GM12878 (cell line): ENCODE results near the gene PPP2R5C. TPM values are rescaled to one million over a fixed set of nuclear protein-coding genes. Genes with fewer than 3 reads are reported as not detected.

Source experiments
- CHD4 ChIP-seq: fragments of 200-600 bp; sonication (generic); IDR thresholded peaks from 2 replicates; pipeline ENCODE4 v1.6.1; 2016; ENCODE audit warnings: mild to moderate bottlenecking
- EED ChIP-seq: sonication (generic); IDR thresholded peaks from 2 replicates; pipeline ENCODE4 v1.6.1; 2016; ENCODE audit warnings: antibody characterized with exemption, low read depth
- EGR1 ChIP-seq, 2 experiments: IDR thresholded peaks; 1 replicate in 1 of 2; 2 replicates in 1 of 2; pipeline ENCODE4 v1.6.1; 2011 to 2012; ENCODE audit warnings: low read depth in 2 of 2, low read length in 2 of 2, borderline replicate concordance in 1 of 2, mild to moderate bottlenecking in 1 of 2, moderate library complexity in 1 of 2
- HDAC2 ChIP-seq: fragments of 200-600 bp; sonication (generic); IDR thresholded peaks from 2 replicates; pipeline ENCODE4 v1.6.1; 2017
- LARP7 ChIP-seq: fragments of 450-650 bp; IDR thresholded peaks from 2 replicates; pipeline ENCODE4 v1.6.1; 2017; ENCODE audit warnings: mild to moderate bottlenecking
- MEF2A ChIP-seq: IDR thresholded peaks from 2 replicates; pipeline ENCODE4 v1.6.1; 2011; ENCODE audit warnings: low read depth, mild to moderate bottlenecking, low read length, moderate library complexity; ENCODE audit not compliant: insufficient read depth
- MEF2B ChIP-seq: fragments of 450-650 bp; IDR thresholded peaks from 2 replicates; pipeline ENCODE4 v1.6.1; 2018; ENCODE audit warnings: mild to moderate bottlenecking, moderate library complexity; ENCODE audit not compliant: partially characterized antibody, poor library complexity, severe bottlenecking
- MTA2 ChIP-seq: fragments of 450-650 bp; IDR thresholded peaks from 2 replicates; pipeline ENCODE4 v1.6.1; 2016; ENCODE audit warnings: low read depth, mild to moderate bottlenecking, moderate library complexity
- MTA3 ChIP-seq: IDR thresholded peaks from 2 replicates; pipeline ENCODE4 v1.6.1; 2012; ENCODE audit warnings: low read length, inconsistent platforms, borderline replicate concordance
- NBN ChIP-seq: fragments of 450-650 bp; IDR thresholded peaks from 2 replicates; pipeline ENCODE4 v1.6.1; 2016
- NKRF ChIP-seq: fragments of 450-650 bp; conservative IDR thresholded peaks from 2 replicates; pipeline ENCODE4 v1.6.1; 2017; ENCODE audit warnings: mild to moderate bottlenecking, moderate library complexity
- RAD51 ChIP-seq: fragments of 450-650 bp; IDR thresholded peaks from 2 replicates; pipeline ENCODE4 v1.6.1; 2016; ENCODE audit warnings: moderate library complexity, mild to moderate bottlenecking, inconsistent platforms
- RELB ChIP-seq: fragments of 450-650 bp; IDR thresholded peaks from 2 replicates; pipeline ENCODE4 v1.6.1; 2017; ENCODE audit warnings: low read depth, mild to moderate bottlenecking, moderate library complexity
- RFX5 ChIP-seq: IDR thresholded peaks from 2 replicates; pipeline ENCODE4 v1.6.1; 2011; ENCODE audit warnings: low read depth, low read length, improper control_type of control experiment
- RUNX3 ChIP-seq: IDR thresholded peaks from 2 replicates; pipeline ENCODE4 v1.6.1; 2012; ENCODE audit warnings: low read length, inconsistent platforms
- SMARCA5 ChIP-seq: fragments of 450-650 bp; IDR thresholded peaks from 2 replicates; pipeline ENCODE4 v1.6.1; 2017; ENCODE audit warnings: mild to moderate bottlenecking
- SPI1 ChIP-seq: IDR thresholded peaks from 2 replicates; pipeline ENCODE4 v1.6.1; 2011; ENCODE audit warnings: low read depth, mild to moderate bottlenecking, low read length, moderate library complexity, borderline replicate concordance; ENCODE audit not compliant: insufficient read depth
- STAT1 ChIP-seq: fragments of 450-650 bp; conservative IDR thresholded peaks from 2 replicates; pipeline ENCODE4 v1.6.1; 2014; ENCODE audit warnings: antibody characterized with exemption, mild to moderate bottlenecking
- STAT3 ChIP-seq: IDR thresholded peaks from 2 replicates; pipeline ENCODE4 v1.6.1; 2011; ENCODE audit warnings: low read depth, low read length, improper control_type of control experiment
- TBL1XR1 ChIP-seq: IDR thresholded peaks from 2 replicates; pipeline ENCODE4 v1.6.1; 2012; ENCODE audit warnings: low read depth, low read length, improper control_type of control experiment
- polyA plus RNA-seq, 11 experiments: library from polyadenylated mRNA; depleted of rRNA in 4 of 11; unstranded in 6 of 11; stranded (reverse) in 5 of 11; fragments of >200 nt; fragmentation: Nextera tagmentation in 4 of 11; fragmentation: Illumina TruSeq in 1 of 11; extraction: Ambion mirVana in 4 of 11; extraction: Trizol in 1 of 11; gene quantifications; 1 replicate in 1 of 11; 2 replicates in 10 of 11; pipeline versions ENCODE4 v1.2.1 to v1.2.3, GENCODE V29; 2011 to 2016; ENCODE audit warnings: inconsistent platforms in 2 of 11, missing spikeins in 2 of 11, low read depth in 1 of 11
- total RNA-seq, 4 experiments: library from RNA; depleted of rRNA in 3 of 4; stranded (reverse); fragments of >200 nt in 3 of 4; fragmentation: Illumina TruSeq in 1 of 4; extraction: Trizol in 1 of 4; gene quantifications; 2 replicates each; pipeline versions ENCODE4 v1.2.1 to v1.2.3, GENCODE V29; 2013 to 2021
- TF ChIP-seq, protein P1 (sequence below): fragments of 450-650 bp; formaldehyde crosslinking; IDR thresholded peaks from 2 replicates; pipeline ENCODE4 v1.4.0; 2020; ENCODE audit warnings: mild to moderate bottlenecking, moderate library complexity
- TF ChIP-seq, protein P2 (sequence below): IDR thresholded peaks from 2 replicates; pipeline ENCODE4 v1.6.1; 2011; ENCODE audit warnings: low read depth, mild to moderate bottlenecking, low read length, moderate library complexity, borderline replicate concordance; ENCODE audit errors: extremely low read depth
- TF ChIP-seq, protein P3 (sequence below): fragments of 450-650 bp; IDR thresholded peaks from 2 replicates; pipeline ENCODE4 v1.6.1; 2017; ENCODE audit warnings: borderline replicate concordance

The PPP2R5C gene
- total and polyA plus RNA-seq, 10 of the 15 experiments (the other 5 are each of a cell fraction or from before 2014, with no cell fraction given): 106 to 199 (median 144) TPM

DNA sequence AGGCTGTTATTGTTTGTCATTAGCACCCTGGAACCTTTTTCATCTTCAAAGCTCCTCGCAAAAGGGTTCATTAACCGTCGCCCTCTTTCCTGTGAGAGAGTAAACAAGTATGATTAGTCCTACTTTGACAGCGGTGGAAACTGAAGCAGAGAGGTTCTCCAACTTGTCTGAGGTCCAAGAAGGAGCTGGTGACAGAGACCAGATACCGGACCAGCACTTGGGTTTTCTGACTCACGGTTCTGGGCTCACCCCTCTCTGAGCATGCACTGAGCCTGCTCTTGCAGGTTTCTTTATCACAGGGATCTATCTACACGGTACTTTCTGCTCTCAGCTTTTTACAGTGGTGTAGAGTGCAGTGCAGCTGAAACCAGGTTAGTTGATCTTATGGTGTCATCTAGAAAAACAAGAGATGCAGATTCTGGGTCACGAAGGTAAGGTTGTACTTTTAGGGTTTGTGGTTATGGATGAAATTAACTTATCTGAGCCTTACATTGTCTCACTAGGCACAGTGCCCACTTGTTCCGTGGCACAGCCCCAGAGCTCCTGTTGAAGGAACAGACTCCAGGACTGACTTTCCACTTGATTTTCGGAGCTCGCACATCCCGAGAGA lies 62.1 kb downstream of the PPP2R5C start (continued):
- TF ChIP-seq NKRF: no peak; the same call in 1 of the 2 replicates
- peak; percentile 59; the same call in 1 of the 2 replicates for TF ChIP-seq SMARCA5
- no peak for TF ChIP-seq STAT3
- TF ChIP-seq SPI1: no peak
- TF ChIP-seq, protein P1, sequence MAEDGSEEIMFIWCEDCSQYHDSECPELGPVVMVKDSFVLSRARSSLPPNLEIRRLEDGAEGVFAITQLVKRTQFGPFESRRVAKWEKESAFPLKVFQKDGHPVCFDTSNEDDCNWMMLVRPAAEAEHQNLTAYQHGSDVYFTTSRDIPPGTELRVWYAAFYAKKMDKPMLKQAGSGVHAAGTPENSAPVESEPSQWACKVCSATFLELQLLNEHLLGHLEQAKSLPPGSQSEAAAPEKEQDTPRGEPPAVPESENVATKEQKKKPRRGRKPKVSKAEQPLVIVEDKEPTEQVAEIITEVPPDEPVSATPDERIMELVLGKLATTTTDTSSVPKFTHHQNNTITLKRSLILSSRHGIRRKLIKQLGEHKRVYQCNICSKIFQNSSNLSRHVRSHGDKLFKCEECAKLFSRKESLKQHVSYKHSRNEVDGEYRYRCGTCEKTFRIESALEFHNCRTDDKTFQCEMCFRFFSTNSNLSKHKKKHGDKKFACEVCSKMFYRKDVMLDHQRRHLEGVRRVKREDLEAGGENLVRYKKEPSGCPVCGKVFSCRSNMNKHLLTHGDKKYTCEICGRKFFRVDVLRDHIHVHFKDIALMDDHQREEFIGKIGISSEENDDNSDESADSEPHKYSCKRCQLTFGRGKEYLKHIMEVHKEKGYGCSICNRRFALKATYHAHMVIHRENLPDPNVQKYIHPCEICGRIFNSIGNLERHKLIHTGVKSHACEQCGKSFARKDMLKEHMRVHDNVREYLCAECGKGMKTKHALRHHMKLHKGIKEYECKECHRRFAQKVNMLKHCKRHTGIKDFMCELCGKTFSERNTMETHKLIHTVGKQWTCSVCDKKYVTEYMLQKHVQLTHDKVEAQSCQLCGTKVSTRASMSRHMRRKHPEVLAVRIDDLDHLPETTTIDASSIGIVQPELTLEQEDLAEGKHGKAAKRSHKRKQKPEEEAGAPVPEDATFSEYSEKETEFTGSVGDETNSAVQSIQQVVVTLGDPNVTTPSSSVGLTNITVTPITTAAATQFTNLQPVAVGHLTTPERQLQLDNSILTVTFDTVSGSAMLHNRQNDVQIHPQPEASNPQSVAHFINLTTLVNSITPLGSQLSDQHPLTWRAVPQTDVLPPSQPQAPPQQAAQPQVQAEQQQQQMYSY (CRISPR knock-in tag): no peak
- TF ChIP-seq RAD51: no peak
- peak; percentile 84 for TF ChIP-seq RUNX3
- no peak for TF ChIP-seq TBL1XR1
- TF ChIP-seq MTA3: no peak
- no peak for TF ChIP-seq EGR1 (IDR thresholded peaks at IDR 0.05; ENCODE audit: borderline replicate concordance in 1 of 2, low read depth in 2 of 2, low read length in 2 of 2)
- 0 out of 2 replicates have a peak, but pooled peaks have one; percentile 32 for TF ChIP-seq MTA2
- peak; percentile 62 for TF ChIP-seq EED
- TF ChIP-seq, protein P2, sequence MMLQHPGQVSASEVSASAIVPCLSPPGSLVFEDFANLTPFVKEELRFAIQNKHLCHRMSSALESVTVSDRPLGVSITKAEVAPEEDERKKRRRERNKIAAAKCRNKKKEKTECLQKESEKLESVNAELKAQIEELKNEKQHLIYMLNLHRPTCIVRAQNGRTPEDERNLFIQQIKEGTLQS: no peak
- peak; percentile 19; the same call in 1 of the 2 replicates for TF ChIP-seq NBN
- TF ChIP-seq RELB: peak; percentile 61
- no peak for TF ChIP-seq MEF2A
- no peak for TF ChIP-seq CHD4
- TF ChIP-seq RFX5: no peak
- TF ChIP-seq LARP7: no peak
- TF ChIP-seq HDAC2: no peak
- no peak for TF ChIP-seq MEF2B
- TF ChIP-seq, protein P3, sequence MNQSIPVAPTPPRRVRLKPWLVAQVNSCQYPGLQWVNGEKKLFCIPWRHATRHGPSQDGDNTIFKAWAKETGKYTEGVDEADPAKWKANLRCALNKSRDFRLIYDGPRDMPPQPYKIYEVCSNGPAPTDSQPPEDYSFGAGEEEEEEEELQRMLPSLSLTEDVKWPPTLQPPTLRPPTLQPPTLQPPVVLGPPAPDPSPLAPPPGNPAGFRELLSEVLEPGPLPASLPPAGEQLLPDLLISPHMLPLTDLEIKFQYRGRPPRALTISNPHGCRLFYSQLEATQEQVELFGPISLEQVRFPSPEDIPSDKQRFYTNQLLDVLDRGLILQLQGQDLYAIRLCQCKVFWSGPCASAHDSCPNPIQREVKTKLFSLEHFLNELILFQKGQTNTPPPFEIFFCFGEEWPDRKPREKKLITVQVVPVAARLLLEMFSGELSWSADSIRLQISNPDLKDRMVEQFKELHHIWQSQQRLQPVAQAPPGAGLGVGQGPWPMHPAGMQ: no peak
- no peak for TF ChIP-seq STAT1
